ENCODE data around the gene RTN4RL2. TPM values are rescaled to one million over a fixed set of nuclear protein-coding genes. Genes with fewer than 3 reads are reported as not detected.
A peak's percentile ranks its signal among the peaks of the same experiment; 100 is the strongest.

The RTN4RL2 gene
- total and polyA plus RNA-seq, 7 experiments from 2014 or later = 0.08 to 0.47 (median 0.27) TPM; not detected in 2

- Mint-ChIP-seq H3K4me1 (peaks cover 17 to 40% (median 26%) of the 10 kb centered on the region in 7 donors), H3K9me3 (peaks cover 0 to 2% (median 0%) of the 10 kb centered on the region in 11 donors), H3K4me3 (peak overlapping the region; percentile 77 to 99 (median 88)), H3K36me3 (no peaks in the 10 kb centered on the region), H3K27me3 (peaks cover 22 to 60% (median 32%) of the 10 kb centered on the region in 5 donors), H3K27ac (peak overlapping the region in 4 of 9 donors; percentile 15 to 76 (median 60))
- H3K9me3 ChIP-seq (ENCODE audit: control insufficient read depth in 2 of 3, low read length in 3 of 3) = no peaks in the 10 kb centered on the region
- H3K27ac ChIP-seq (ENCODE audit: low read depth, low read length) = no peak overlapping the region
- DNase-seq (peak in 8 of 9 donors; percentile 24 to 59 (median 36)), ATAC-seq (peak; percentile 38)
- ChIA-PET POLR2A (interaction anchor here (0.7 to 1.6 kb wide), 6 partner anchors 18 to 132 kb away, joined by 3 to 4 read pairs (median 4); no protein-coding TSS in a partner anchor), CTCF (interaction anchor here (0.6 to 6.2 kb wide), 21 partner anchors 15 to 249 kb away, joined by 3 to 107 read pairs (median 4); partner anchors contain the start of genes P2RX3, SLC43A3 and TIMM10)
- peaks cover 12% of the 10 kb centered on the region in 2 donors for H3K27me3 ChIP-seq (ENCODE audit: control insufficient read depth in 2 of 2, insufficient read depth in 2 of 2, low read length in 2 of 2)
- intact Hi-C loops (cut with micrococcal nuclease) = loop anchor here (1.0 to 5.0 kb wide), 7 partner anchors 22 to 1329 kb away; partner anchors contain the start of genes SLC43A1 (in 1 of the 2) and SLC43A3 (in 1 of the 2)
- no peaks in the 10 kb centered on the region for H3K36me3 ChIP-seq (ENCODE audit: control insufficient read depth in 2 of 3, insufficient read depth in 3 of 3, low read length in 3 of 3)
- H3K4me3 ChIP-seq (ENCODE audit: low read length) = peak overlapping the region; percentile 56
- peaks cover 26% of the 10 kb centered on the region in 2 donors for H3K4me1 ChIP-seq (ENCODE audit: control insufficient read depth in 2 of 2, insufficient read depth in 2 of 2, low read length in 2 of 2)
Measured at GRCh38 chr11:57458410-57459163, 1.7 kb upstream of the RTN4RL2 start.

- H3K27me3 Mint-ChIP-seq = peaks cover 22 to 66% (median 32%) of the 10 kb centered on the region in 5 donors
- H3K36me3 ChIP-seq (ENCODE audit: control insufficient read depth in 2 of 3, insufficient read depth in 3 of 3, low read length in 3 of 3) = no peaks in the 10 kb centered on the region
- ChIA-PET CTCF (interaction anchor here (0.7 to 6.2 kb wide), 18 partner anchors 14 to 185 kb away, joined by 3 to 107 read pairs (median 4); partner anchors contain the start of gene TIMM10), POLR2A (interaction anchor here (0.6 to 1.6 kb wide), 2 partner anchors 17 to 1119 kb away, joined by 3 to 4 read pairs; no protein-coding TSS in a partner anchor)
- H3K27me3 ChIP-seq (ENCODE audit: control insufficient read depth in 2 of 2, insufficient read depth in 2 of 2, low read length in 2 of 2) = peaks cover 12% of the 10 kb centered on the region in 2 donors
- H3K9me3 ChIP-seq (ENCODE audit: control insufficient read depth in 2 of 3, low read length in 3 of 3) = no peaks in the 10 kb centered on the region
- H3K36me3 Mint-ChIP-seq = no peaks in the 10 kb centered on the region
- peak overlapping the region; percentile 56 for H3K4me3 ChIP-seq (ENCODE audit: low read length)
- H3K27ac ChIP-seq (ENCODE audit: low read depth, low read length) = no peak overlapping the region
- peak overlapping the region; percentile 85 to 99 (median 88) for H3K4me3 Mint-ChIP-seq
- DNase-seq (peak in 4 of 9 donors; percentile 13 to 54 (median 34)), ATAC-seq (no peak)
- H3K4me1 ChIP-seq (ENCODE audit: control insufficient read depth in 2 of 2, insufficient read depth in 2 of 2, low read length in 2 of 2) = peaks cover 26% of the 10 kb centered on the region in 2 donors
- peak overlapping the region in 4 of 9 donors; percentile 15 to 76 (median 52) for H3K27ac Mint-ChIP-seq
- H3K9me3 Mint-ChIP-seq = peaks cover 0 to 2% (median 0%) of the 10 kb centered on the region in 11 donors
- H3K4me1 Mint-ChIP-seq = peaks cover 17 to 40% (median 26%) of the 10 kb centered on the region in 7 donors
- intact Hi-C loops (cut with micrococcal nuclease) = loop anchor here (1.0 to 5.0 kb wide), 6 partner anchors 21 to 1328 kb away; partner anchors contain the start of genes SLC43A1 (in 1 of the 2) and SLC43A3 (in 1 of the 2)
Measured at GRCh38 chr11:57459164-57460021, 935 bp upstream of the RTN4RL2 start.

- peaks cover 26% of the 10 kb centered on the region in 2 donors for H3K4me1 ChIP-seq (ENCODE audit: control insufficient read depth in 2 of 2, insufficient read depth in 2 of 2, low read length in 2 of 2)
Measured at GRCh38 chr11:57460758-57461749, 726 bp downstream of the RTN4RL2 start.

DNA sequence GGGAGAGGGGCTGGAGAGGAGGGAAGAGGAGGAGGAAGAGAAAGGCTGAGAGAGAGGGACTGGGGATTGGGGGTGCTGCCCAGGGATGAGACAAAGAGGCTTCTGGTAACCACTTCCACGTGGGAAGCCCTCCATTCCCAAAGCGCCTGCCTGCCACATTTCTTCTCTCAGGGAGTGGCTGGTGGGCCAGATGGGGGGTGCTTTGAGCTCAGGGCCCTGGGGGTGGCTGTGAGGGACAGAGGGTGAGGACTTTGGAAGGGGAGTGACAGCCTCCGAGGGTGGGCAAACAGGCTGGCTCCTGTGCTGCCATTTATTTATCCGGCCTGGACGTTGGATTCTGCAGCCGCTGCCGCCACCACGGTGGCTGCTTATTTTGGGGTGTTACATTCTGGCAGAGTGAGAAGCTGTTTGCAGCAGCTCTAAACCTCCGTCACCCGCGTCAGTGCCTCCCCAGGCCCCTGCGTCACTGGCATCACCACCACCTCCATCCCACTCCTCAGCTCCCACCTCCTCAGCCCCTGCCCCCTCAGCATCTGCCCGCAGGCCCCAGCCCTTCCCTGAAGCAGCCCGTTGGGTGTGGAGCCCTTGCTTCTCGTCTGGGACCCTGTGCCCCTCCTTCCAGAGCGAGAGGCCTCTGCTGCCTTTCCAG, 1.6 kb downstream of the RTN4RL2 start:
- H3K27me3 Mint-ChIP-seq = peaks cover 22 to 62% (median 30%) of the 10 kb centered on the region in 5 donors
- H3K27me3 ChIP-seq (ENCODE audit: control insufficient read depth in 2 of 2, insufficient read depth in 2 of 2, low read length in 2 of 2) = peaks cover 9 to 12% of the 10 kb centered on the region in 2 donors
- H3K36me3 Mint-ChIP-seq = no peaks in the 10 kb centered on the region
- H3K4me3 Mint-ChIP-seq = peak overlapping the region in 8 of 10 donors; percentile 16 to 99 (median 52)
- H3K4me3 ChIP-seq (ENCODE audit: low read length) = no peak overlapping the region
- ATAC-seq = no peak
- H3K9me3 Mint-ChIP-seq = peaks cover 0 to 2% (median 0%) of the 10 kb centered on the region in 11 donors
- no peak overlapping the region for H3K27ac ChIP-seq (ENCODE audit: low read depth, low read length)
- ChIA-PET POLR2A (interaction anchor here (1.0 kb wide), 1 partner anchor 22 kb away, joined by 3 read pairs; no protein-coding TSS in a partner anchor), CTCF (no interaction called here)
- H3K4me1 Mint-ChIP-seq = peaks cover 17 to 38% (median 24%) of the 10 kb centered on the region in 7 donors
- H3K36me3 ChIP-seq (ENCODE audit: control insufficient read depth in 2 of 3, insufficient read depth in 3 of 3, low read length in 3 of 3) = no peaks in the 10 kb centered on the region
- no peak for DNase-seq
- no peak overlapping the region for H3K27ac Mint-ChIP-seq
- H3K4me1 ChIP-seq (ENCODE audit: control insufficient read depth in 2 of 2, insufficient read depth in 2 of 2, low read length in 2 of 2) = peaks cover 26% of the 10 kb centered on the region in 2 donors
- H3K9me3 ChIP-seq (ENCODE audit: control insufficient read depth in 2 of 3, low read length in 3 of 3) = no peaks in the 10 kb centered on the region
- intact Hi-C loops (cut with micrococcal nuclease) = no loop called here

More at GRCh38 chr11:57460758-57461749, 726 bp downstream of the RTN4RL2 start:
- intact Hi-C loops (cut with micrococcal nuclease) = no loop called here
- peaks cover 22 to 64% (median 32%) of the 10 kb centered on the region in 5 donors for H3K27me3 Mint-ChIP-seq
- no peak for DNase-seq
- Histone ChIP-seq H3K27me3 (ENCODE audit: control insufficient read depth in 2 of 2, insufficient read depth in 2 of 2, low read length in 2 of 2) (peaks cover 12% of the 10 kb centered on the region in 2 donors), H3K4me3 (ENCODE audit: low read length) (no peak overlapping the region), H3K27ac (ENCODE audit: low read depth, low read length) (no peak overlapping the region), H3K36me3 (ENCODE audit: control insufficient read depth in 2 of 3, insufficient read depth in 3 of 3, low read length in 3 of 3) (no peaks in the 10 kb centered on the region), H3K9me3 (ENCODE audit: control insufficient read depth in 2 of 3, low read length in 3 of 3) (no peaks in the 10 kb centered on the region)
- H3K27ac Mint-ChIP-seq = no peak overlapping the region
- H3K36me3 Mint-ChIP-seq = no peaks in the 10 kb centered on the region
- ChIA-PET CTCF (interaction anchor here (1.4 to 5.9 kb wide), 4 partner anchors 18 to 116 kb away, joined by 3 to 107 read pairs (median 21); partner anchors contain the start of gene TIMM10), POLR2A (interaction anchor here (1.0 kb wide), 1 partner anchor 23 kb away, joined by 3 read pairs; no protein-coding TSS in a partner anchor)
- peaks cover 0 to 2% (median 0%) of the 10 kb centered on the region in 11 donors for H3K9me3 Mint-ChIP-seq
- ATAC-seq = no peak
- H3K4me1 Mint-ChIP-seq = peaks cover 17 to 40% (median 26%) of the 10 kb centered on the region in 7 donors
- peak overlapping the region; percentile 16 to 99 (median 45) for H3K4me3 Mint-ChIP-seq

- intact Hi-C loops (cut with micrococcal nuclease) = no loop called here
- Mint-ChIP-seq H3K9me3 (peaks cover 0 to 2% (median 0%) of the 10 kb centered on the region in 11 donors), H3K4me3 (peak overlapping the region in 5 of 10 donors; percentile 11 to 99 (median 36)), H3K36me3 (no peaks in the 10 kb centered on the region), H3K27ac (no peak overlapping the region), H3K27me3 (peaks cover 18 to 57% (median 26%) of the 10 kb centered on the region in 5 donors), H3K4me1 (peaks cover 16 to 32% (median 18%) of the 10 kb centered on the region in 7 donors)
- Histone ChIP-seq H3K36me3 (ENCODE audit: control insufficient read depth in 2 of 3, insufficient read depth in 3 of 3, low read length in 3 of 3) (no peaks in the 10 kb centered on the region), H3K4me3 (ENCODE audit: low read length) (no peak overlapping the region), H3K27me3 (ENCODE audit: control insufficient read depth in 2 of 2, insufficient read depth in 2 of 2, low read length in 2 of 2) (peaks cover 8 to 9% of the 10 kb centered on the region in 2 donors), H3K27ac (ENCODE audit: low read depth, low read length) (no peak overlapping the region), H3K4me1 (ENCODE audit: control insufficient read depth in 2 of 2, insufficient read depth in 2 of 2, low read length in 2 of 2) (peaks cover 22 to 23% of the 10 kb centered on the region in 2 donors), H3K9me3 (ENCODE audit: control insufficient read depth in 2 of 3, low read length in 3 of 3) (no peaks in the 10 kb centered on the region)
- DNase-seq = no peak
- ChIA-PET POLR2A (no interaction called here), CTCF (interaction anchor here (1.2 kb wide), 1 partner anchor 12 kb away, joined by 3 read pairs; no protein-coding TSS in a partner anchor)
- no peak for ATAC-seq
Measured at GRCh38 chr11:57462597-57462996, 2.3 kb downstream of the RTN4RL2 start.

Measured in naive thymus-derived CD4-positive, alpha-beta T cell (primary cell).